ENCODE data around the gene CYBB.
"Not testable (repeated sequence)": the region's sequence is repeated elsewhere in the genome, so short reads cannot be mapped to it uniquely, and the experiment has no call there.

The CYBB gene

GRCh38 chrX:37779857-37780256, at the start of gene CYBB:
Gene CYBB (plus strand): TSS chrX:37780059. CDS start chrX:37780078, 19 bp downstream.
- no peak for DNase-seq (ENCODE audit: low spot score)

DNA sequence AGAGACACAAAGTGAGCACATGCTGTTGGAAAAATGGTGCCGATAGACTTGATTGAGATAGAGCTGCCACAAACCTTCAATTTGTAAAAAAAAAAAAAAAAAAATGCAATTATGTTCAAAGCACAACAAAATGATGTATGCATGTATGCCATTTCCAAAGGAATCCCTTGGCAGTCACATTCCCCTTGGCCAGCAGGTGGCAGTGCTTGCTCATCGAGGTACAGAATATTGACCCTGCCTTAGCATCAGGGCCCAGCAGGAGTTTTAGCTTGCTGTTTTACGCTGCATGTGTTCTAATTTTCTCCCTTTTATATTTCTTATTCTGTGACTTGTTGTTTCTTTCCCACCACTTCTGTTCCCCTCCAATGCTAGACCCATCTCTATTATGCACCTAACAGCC, 34.5 kb upstream of the CYBB start:
- DNase-seq (ENCODE audit: low spot score), result peak; percentile 74

GRCh38 chrX:37745835-37746217, 34.0 kb upstream of the CYBB start:
- DNase-seq (ENCODE audit: low spot score), result no peak

GRCh38 chrX:37746218-37746941, 33.5 kb upstream of the CYBB start:
- peak; percentile 5 for DNase-seq (ENCODE audit: low spot score)

DNA sequence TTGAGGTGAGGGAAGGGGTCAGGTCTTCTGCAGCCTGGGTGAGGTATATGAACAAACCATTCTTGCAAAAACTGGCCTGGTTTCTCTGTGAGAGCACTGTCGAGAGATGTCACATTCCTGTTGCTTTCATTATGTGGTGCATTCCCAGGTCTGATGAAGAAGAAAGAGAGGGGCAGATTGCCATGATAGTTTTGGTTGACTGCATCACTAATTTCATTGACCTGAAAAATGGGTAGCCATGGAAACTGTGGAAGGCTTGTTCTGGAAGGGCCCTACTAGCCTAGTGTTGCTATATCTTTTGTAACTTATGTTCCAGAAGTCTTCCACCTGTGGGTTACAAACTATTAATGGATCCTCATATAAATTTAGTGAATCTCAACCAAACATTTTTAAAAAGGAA, 32.9 kb upstream of the CYBB start:
- DNase-seq (ENCODE audit: low spot score), result no peak

DNA sequence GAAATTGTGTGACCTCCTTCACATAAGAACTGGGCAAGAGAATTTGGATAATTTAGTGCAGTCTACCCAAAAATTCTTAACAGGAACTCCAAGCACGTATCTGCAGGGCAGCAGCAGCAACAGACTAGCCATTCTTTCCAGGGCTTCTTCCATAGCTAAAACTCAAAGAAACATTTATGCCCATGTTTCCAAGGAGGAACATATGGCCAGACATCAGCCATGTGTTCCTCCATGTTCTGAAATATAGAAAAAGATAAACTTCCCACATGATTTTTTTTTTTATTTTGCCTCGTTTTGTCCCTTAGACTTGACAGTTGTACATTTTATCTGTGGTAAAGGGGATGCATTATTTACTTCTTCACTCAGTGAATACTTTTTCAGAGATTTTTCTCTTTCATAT, 27.6 kb upstream of the CYBB start:
- DNase-seq (ENCODE audit: low spot score), result no peak

GRCh38 chrX:37752936-37753335, 26.9 kb upstream of the CYBB start:
- no peak for DNase-seq (ENCODE audit: low spot score)

DNA sequence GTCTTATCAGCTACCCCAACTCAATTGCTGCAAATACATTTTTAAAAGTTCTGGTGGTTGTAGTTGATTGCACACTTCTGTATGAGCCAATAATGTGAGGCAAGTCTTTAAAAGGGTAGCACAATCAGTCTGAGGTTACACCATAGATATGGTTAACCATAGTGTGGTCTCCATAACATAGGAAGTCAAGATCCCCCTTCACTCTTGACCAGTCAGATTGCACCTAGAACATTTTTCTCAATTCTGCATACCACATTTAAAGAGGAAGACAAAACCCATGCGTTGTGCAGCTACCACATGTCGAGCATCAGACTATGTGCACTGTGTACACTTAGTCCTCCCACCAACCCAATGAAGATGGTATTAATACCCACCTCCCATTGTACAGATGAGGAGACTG, 26.5 kb upstream of the CYBB start:
- no peak for DNase-seq (ENCODE audit: low spot score)

- no peak for DNase-seq (ENCODE audit: low spot score)
Observed at GRCh38 chrX:37754516-37754915, 25.3 kb upstream of the CYBB start.

DNA sequence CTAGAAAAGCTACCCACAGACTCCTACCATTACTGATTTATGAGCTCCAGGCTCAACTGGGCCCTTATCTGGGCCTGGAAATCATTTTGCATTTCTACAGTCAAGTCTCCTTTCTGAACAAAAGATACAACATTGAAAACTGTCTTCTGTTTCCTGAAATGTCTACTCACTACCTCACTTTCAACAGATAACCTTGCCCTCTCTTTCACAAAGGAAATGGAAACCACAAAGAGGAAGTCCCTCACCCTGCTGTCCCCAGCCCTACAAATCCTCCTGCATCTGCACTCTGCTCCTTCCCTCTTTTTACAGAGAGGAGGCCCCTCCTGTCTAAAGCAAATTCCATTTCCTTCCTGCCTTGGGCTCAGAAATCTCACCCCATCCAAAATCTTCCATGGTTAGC, 24.8 kb upstream of the CYBB start:
- peak; percentile 20 for DNase-seq (ENCODE audit: low spot score)

DNA sequence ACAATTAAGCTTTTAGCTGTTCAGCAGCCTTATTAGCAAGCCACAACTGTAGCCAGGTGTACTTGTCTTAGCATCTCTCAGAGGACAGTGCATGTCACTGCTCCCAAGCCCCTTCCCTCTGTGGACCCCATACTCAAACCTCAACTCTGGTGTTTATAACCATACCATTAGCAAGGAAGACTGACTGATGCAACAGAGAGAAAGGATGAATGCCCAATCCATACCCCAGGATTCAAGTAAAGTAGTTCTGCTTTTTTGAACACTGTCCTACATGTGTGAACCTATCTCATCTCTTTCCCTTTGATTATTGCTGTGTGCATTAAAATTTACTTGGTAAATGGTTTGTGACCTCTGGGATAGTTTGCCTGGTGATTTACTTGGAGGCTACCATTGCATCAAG, 22.8 kb upstream of the CYBB start:
- no peak for DNase-seq (ENCODE audit: low spot score)

DNA sequence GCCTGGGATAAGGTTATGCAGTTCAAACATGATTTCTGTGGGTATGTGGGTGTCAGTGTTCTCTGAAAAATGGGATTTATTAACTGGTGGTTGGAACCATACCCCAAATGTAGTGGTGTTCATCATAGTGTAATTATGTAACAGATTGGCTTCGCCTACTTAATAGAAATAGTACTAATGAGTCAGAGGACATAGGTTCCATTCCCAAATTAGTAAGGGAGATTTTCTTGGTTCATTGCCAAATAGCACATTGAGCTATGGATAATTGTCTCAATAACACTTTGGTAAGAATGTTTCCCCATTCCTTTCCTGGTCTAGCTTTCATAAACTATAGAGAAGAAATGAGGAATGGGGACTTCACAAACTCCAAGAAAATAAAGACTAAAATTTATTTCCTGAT, 20.5 kb upstream of the CYBB start:
- DNase-seq (ENCODE audit: low spot score), result no peak

DNA sequence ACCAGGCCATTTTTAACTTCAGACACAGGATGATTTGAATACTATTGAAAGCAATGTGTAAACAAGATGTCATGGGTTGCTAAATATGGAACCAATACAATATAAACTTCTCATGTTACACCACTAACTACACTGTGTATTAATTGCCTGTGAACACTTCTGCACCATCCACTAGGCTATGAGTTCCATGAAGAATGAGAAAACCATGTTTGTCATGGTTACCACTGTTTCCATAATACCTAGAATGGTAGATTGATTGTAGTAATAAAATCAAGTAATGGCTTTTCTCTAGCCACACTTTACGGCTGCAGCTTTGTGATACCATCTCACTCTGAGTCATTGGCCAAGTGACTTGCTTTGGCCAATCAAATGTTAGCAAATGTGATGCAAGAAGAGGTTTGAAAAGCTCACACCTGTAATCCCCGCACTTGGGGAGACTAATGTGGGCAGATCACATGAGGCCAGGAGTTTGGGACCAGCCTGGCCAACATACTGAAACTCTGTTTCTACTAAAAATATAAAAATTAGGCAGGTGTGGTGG, 19.9 kb upstream of the CYBB start:
- no peak for DNase-seq (ENCODE audit: low spot score)

DNA sequence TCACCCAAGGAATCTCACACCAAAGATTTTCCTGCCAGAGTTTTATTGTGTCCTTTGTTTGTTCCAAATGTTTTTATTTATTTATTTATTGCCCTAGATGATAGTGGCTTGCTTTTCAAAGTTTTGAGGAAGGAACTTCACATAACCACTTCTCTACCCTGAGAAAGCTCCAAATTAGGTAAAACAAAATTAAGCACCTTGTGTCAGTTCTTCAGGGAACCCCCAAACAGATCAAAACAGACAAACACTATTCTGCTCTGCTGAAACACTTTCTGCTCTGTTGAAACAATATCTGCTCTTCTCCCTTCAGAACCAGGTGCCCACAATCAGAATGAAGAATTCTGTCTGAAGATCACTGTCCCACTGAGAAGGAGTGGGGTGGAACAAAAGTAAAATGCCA, 16.5 kb upstream of the CYBB start:
- DNase-seq (ENCODE audit: low spot score), result no peak

GRCh38 chrX:37765507-37765906, 14.4 kb upstream of the CYBB start:
- DNase-seq (ENCODE audit: low spot score), result no peak

- DNase-seq (ENCODE audit: low spot score), result no peak
Observed at GRCh38 chrX:37767430-37767829, 12.4 kb upstream of the CYBB start.

GRCh38 chrX:37768866-37769265, 11.0 kb upstream of the CYBB start:
- not testable (repeated sequence) for DNase-seq (ENCODE audit: low spot score)

DNA sequence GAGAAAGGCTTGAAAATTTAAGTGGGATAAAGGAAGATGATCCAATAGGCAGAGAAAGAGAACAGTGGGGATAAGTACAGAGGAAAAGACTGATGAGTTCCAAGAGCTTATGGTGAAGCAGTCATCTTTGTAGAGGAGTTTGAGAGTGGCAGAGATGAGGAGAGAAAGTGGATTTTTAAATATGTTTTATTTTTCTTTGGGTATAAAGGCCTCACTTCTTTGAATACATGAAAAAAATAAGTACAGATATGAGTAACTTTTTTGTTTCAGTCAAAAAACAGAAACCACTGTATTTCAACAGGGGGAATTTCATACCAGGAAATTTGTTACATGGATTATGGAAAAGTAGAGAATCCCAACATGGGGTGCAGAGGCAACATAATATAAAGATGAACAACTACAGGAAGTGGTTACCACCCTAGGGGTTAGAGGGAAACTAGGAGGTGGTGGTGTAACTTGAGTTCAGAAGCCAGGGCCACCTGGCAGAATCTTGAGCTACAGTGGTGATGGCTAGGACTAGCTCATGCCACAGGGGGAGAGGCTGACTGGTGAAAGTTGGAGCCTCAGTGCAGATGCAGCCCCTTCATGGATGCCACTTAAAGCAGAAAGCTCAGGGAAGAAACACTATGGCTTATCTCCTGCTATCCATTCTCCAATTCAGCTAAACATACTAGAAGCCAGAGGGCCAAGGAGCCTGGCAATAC, 3.4 kb upstream of the CYBB start:
- DNase-seq (ENCODE audit: low spot score), result no peak

GRCh38 chrX:37776987-37777325, 2.9 kb upstream of the CYBB start:
- no peak for DNase-seq (ENCODE audit: low spot score)

- no peak for DNase-seq (ENCODE audit: low spot score)
Observed at GRCh38 chrX:37781081-37781480, 1.2 kb downstream of the CYBB start.

GRCh38 chrX:37781814-37782213, 2.0 kb downstream of the CYBB start:
- no peak for DNase-seq (ENCODE audit: low spot score)

GRCh38 chrX:37782359-37782758, 2.5 kb downstream of the CYBB start:
- DNase-seq (ENCODE audit: low spot score), result no peak

DNA sequence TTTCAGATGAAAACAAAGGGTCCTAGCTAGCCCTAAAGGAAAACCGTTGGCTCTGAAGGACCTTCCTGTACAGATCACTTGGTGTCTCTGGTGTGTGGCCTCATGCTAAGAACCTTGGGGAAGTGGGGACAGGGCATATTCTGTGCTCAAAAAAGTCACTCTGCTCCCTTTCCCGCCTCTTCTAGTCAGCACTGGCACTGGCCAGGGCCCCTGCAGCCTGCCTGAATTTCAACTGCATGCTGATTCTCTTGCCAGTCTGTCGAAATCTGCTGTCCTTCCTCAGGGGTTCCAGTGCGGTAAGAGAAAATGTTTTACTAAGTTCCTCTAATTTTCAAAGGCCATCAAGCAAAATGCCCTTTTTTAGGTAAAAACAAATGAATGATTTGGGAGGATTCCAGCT, 3.4 kb downstream of the CYBB start:
- DNase-seq (ENCODE audit: low spot score), result no peak

GRCh38 chrX:37785569-37785968, 5.7 kb downstream of the CYBB start:
- no peak for DNase-seq (ENCODE audit: low spot score)

Data from CD4-positive, alpha-beta T cell treated with Interleukin-15 for 4 hours (primary cell).